GM18499 (cell line): ENCODE measurements around the gene AKAP6.

Experiments used
- ATAC-seq: cut with Tn5 transposase; IDR thresholded peaks from one replicate; pipeline ENCODE4 v1.9.1; 2021; ENCODE audit warnings: moderate number of reproducible peaks; ENCODE audit not compliant: insufficient read depth, unreplicated experiment

Gene AKAP6

GRCh38 chr14:32824195-32824594 lies 495.1 kb downstream of the AKAP6 start:
- no peak for ATAC-seq

GRCh38 chr14:32825058-32825457 lies 496.0 kb downstream of the AKAP6 start:
- no peak for ATAC-seq

DNA sequence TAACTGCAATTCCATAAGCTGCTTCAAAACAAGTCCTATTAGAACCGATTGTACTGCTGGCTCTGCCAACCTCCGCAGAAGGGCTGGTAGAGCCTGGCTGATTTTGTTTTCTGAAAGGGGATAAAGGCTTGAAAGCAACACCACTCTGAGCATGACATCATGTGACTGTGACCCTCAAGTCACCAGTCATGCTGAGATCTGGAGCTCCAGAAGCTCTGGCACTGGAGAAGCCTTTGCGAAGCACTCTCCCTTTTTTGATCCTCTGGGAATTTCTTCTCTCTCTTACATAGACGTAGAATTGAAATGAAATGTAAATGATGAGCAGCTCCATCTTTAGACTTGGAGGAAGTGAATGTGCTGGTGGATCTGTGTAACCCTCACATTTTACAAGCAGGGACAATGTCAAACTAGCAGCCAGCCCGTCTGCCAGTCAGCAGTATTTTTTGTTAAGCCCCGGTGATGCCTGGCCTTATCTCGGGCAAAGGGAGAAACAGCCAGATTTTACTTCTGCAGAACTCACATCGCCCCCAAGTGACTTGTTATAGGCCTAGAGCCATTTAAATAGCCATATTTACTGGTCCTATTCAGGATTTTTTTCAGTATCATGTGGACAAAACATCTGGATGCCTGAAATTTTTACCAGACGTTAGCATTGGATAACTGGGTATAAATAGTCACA lies 497.4 kb downstream of the AKAP6 start:
- no peak for ATAC-seq

DNA sequence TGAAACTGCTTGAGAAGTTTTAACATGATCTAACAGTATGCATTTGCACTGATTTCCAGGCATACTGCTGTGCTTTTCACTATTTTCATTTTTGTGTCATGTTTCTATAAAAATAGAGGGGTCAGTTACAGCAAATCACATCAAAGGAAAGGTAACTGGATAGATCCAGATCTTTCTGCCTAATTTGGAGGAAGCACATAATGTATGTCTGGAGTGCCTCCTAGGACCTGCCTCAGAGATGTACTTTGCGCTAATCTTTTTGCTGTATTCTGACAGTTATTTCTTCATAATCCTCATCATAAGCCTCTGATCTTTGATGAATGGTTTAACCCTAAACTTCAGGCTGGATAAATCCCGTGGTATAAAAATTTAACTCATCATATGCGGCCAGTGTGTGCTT lies 498.4 kb downstream of the AKAP6 start:
- ATAC-seq: no peak

- ATAC-seq: no peak
Measured at GRCh38 chr14:32835924-32836323, 506.8 kb downstream of the AKAP6 start.

GRCh38 chr14:32841698-32842097 lies 512.6 kb downstream of the AKAP6 start:
- ATAC-seq: no peak

- no peak for ATAC-seq
Measured at GRCh38 chr14:32846821-32847365, 517.8 kb downstream of the AKAP6 start.

GRCh38 chr14:32847867-32848266 lies 518.8 kb downstream of the AKAP6 start:
- no peak for ATAC-seq

DNA sequence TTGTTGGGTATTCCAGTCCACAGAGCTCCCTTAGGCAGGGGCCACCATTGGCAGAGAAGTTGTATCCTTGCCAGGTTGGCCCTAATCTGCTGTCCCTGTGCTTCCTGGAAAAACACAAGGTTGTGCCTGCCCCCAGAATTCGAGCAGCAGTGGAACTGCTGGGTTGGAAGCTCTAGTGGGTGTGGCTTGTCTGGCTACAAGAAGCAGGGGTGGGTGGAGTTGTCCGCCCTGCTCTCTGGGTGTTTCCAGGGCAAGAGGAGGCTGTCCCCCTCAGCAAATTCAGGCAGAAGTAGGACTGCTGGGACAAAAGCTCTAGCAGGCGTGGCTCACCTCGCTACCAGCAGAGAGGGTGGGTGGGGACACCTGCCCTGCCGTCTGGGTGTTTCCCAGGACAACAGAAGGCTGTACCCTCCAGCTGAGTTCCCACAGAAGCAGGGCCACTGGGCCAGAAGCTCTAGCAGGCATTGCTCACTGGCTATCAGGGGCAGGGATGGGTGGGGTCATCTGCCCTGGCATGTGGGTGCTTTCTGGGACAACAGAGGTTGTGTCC lies 536.8 kb downstream of the AKAP6 start:
- no peak for ATAC-seq

DNA sequence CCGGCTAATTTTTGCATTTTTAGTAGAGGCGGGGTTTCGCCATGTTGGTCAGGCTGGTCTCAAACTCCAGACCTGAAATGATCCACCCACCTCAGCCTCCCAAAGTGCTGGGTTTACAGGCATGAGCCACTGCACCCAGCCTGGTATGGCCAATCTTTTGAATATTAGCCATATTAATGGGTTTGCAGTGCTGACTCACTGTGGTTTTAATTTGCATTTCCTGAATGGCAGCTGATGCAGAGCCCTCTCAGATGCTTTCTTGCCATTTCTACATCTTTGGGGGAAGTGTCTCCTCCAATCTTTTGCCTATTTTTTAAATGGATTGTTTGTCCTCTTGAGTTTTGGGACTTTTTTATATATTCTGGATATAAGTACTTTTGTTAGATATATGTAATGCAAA lies 554.1 kb downstream of the AKAP6 start:
- ATAC-seq: no peak
